Body of pancreas (tissue), 4 donors: ENCODE results near the gene ZKSCAN1. TPM values are rescaled to one million over a fixed set of nuclear protein-coding genes. Genes with fewer than 3 reads are reported as not detected.

Experiments used
- ATAC-seq: fragments of 150-250 bp; one replicate; pipeline ENCODE4 v1.9.1; 2016
- DNase-seq, 4 donors: peaks; one replicate each; pipeline ENCODE4 v3.0.0-alpha.2; 2019
- H3K27ac ChIP-seq, 4 donors: fragments of 200-600 bp; sonication (generic); 1 replicate in 3 of 4; 2 replicates in 1 of 4; pipeline versions ENCODE4 v1.5.1 to v1.6.1; 2016 to 2019; ENCODE audit warnings: mild to moderate bottlenecking in 1 of 4, mixed read lengths in 1 of 4, moderate library complexity in 1 of 4
- H3K27me3 ChIP-seq, 2 donors: fragments of 200-600 bp; sonication (generic); one replicate each; pipeline ENCODE4 v1.6.0; 2016; ENCODE audit warnings: mild to moderate bottlenecking in 1 of 2
- H3K36me3 ChIP-seq, 2 donors: fragments of 200-600 bp; sonication (generic); replicated peaks in 1 of 2; 2 replicates each; pipeline ENCODE4 v1.5.1; 2016; ENCODE audit warnings: low read depth in 2 of 2; ENCODE audit not compliant: insufficient read depth in 1 of 2
- H3K4me1 ChIP-seq: fragments of 200-600 bp; sonication (generic); one replicate; pipeline ENCODE4 v1.6.0; 2016
- H3K4me3 ChIP-seq, 2 donors: fragments of 200-600 bp; sonication (generic); 1 replicate in 1 of 2; 2 replicates in 1 of 2; pipeline ENCODE4 v1.5.1; 2016 to 2019
- H3K9me3 ChIP-seq, 3 donors: fragments of 200-600 bp; sonication (generic); 1 replicate in 2 of 3; 2 replicates in 1 of 3; pipeline ENCODE4 v1.5.1; 2016
- CTCF ChIP-seq, 7 experiments: fragments of 450-650 bp in 4 of 7; fragments of 200-600 bp in 3 of 7; sonication (generic) in 3 of 7; IDR thresholded peaks; one replicate each; pipeline ENCODE4 v1.5.1; 2016 to 2019; ENCODE audit warnings: antibody characterized with exemption in 7 of 7
- POLR2A ChIP-seq, 3 donors: fragments of 450-650 bp; IDR thresholded peaks; one replicate each; pipeline ENCODE4 v1.6.1; 2016; ENCODE audit warnings: antibody characterized with exemption in 3 of 3, mild to moderate bottlenecking in 2 of 3
- WGBS, 2 donors: methylation state at CpG; one replicate each; pipeline ENCODE4 v1.1.5; 2017; 5-methylcytosine and 5-hydroxymethylcytosine counted together
- intact Hi-C: fragments of 100-400 bp; cut with DNase I; formaldehyde crosslinking; loops from one replicate; pipeline ENCODE4 v1.15.1; 2023
- total RNA-seq, 2 donors: library from RNA; depleted of rRNA; stranded (reverse); fragments of >200 nt; gene quantifications; one replicate each; pipeline ENCODE4 v1.1.0, GENCODE V29; 2016

ZKSCAN1 gene
- total RNA-seq, 2 donors from 2014 or later = 31.6 to 40.2 TPM

- H3K36me3 ChIP-seq = peaks cover 33 to 57% of the 10 kb centered on the region in 2 donors
- WGBS, 2 donors = 95 to 96% methylated on average over 10 of the region's 10 CpGs
These were observed 57.1 kb downstream of the ZKSCAN1 start for GRCh38 chr7:100072462-100072861.

GRCh38 chr7:100074841-100075240 lies 59.4 kb downstream of the ZKSCAN1 start:
- Histone ChIP-seq H3K27me3 (no peaks in the 10 kb centered on the region), H3K4me1 (peaks cover 15% of the 10 kb centered on the region), H3K27ac (no peak overlapping the region), H3K36me3 (peaks cover 31 to 57% of the 10 kb centered on the region in 2 donors), H3K4me3 (no peak overlapping the region), H3K9me3 (peaks cover 0 to 21% (median 0%) of the 10 kb centered on the region in 3 donors)
- intact Hi-C loops = loop anchor here (10.0 kb wide), 1 partner anchor 150 kb away; the partner anchor contains the start of gene GJC3
- no peak for ATAC-seq
- WGBS, 2 donors = 94 to 95% methylated on average over 7 of the region's 7 CpGs
- DNase-seq = no peak
- TF ChIP-seq POLR2A (IDR thresholded peaks at IDR 0.05) = no peak
- no peak for TF ChIP-seq CTCF (IDR thresholded peaks at IDR 0.05)

More at GRCh38 chr7:100072462-100072861, 57.1 kb downstream of the ZKSCAN1 start:
- Histone ChIP-seq H3K27ac (no peak overlapping the region), H3K27me3 (no peaks in the 10 kb centered on the region), H3K4me3 (no peak overlapping the region), H3K4me1 (no peaks in the 10 kb centered on the region), H3K9me3 (peaks cover 0 to 21% (median 0%) of the 10 kb centered on the region in 3 donors)
- DNase-seq (no peak), ATAC-seq (no peak)
- TF ChIP-seq POLR2A (IDR thresholded peaks at IDR 0.05) = no peak
- TF ChIP-seq CTCF (IDR thresholded peaks at IDR 0.05) = no peak
- intact Hi-C loops = loop anchor here (10.0 kb wide), 1 partner anchor 148 kb away; the partner anchor contains the start of gene GJC3

GRCh38 chr7:100075418-100075817 lies 60.0 kb downstream of the ZKSCAN1 start:
- intact Hi-C loops = loop anchor here (10.0 kb wide), 1 partner anchor 151 kb away; the partner anchor contains the start of gene GJC3
- Histone ChIP-seq H3K27me3 (no peaks in the 10 kb centered on the region), H3K4me1 (peaks cover 21% of the 10 kb centered on the region), H3K4me3 (no peak overlapping the region), H3K9me3 (peaks cover 0 to 21% (median 0%) of the 10 kb centered on the region in 3 donors), H3K36me3 (peaks cover 26 to 57% of the 10 kb centered on the region in 2 donors), H3K27ac (no peak overlapping the region)
- DNase-seq (no peak), ATAC-seq (no peak)
- no peak for TF ChIP-seq POLR2A (IDR thresholded peaks at IDR 0.05)
- TF ChIP-seq CTCF (IDR thresholded peaks at IDR 0.05) = no peak
- 91 to 94% methylated on average over 6 of the region's 6 CpGs for WGBS, 2 donors

GRCh38 chr7:100077205-100077604 lies 61.8 kb downstream of the ZKSCAN1 start:
- intact Hi-C loops = loop anchor here (10.0 kb wide), 1 partner anchor 152 kb away; the partner anchor contains the start of gene GJC3
- TF ChIP-seq CTCF (IDR thresholded peaks at IDR 0.05) = no peak
- no peak for TF ChIP-seq POLR2A (IDR thresholded peaks at IDR 0.05)
- Histone ChIP-seq H3K4me3 (no peak overlapping the region), H3K27me3 (no peaks in the 10 kb centered on the region), H3K27ac (no peak overlapping the region), H3K4me1 (peaks cover 29% of the 10 kb centered on the region), H3K36me3 (peaks cover 9 to 41% of the 10 kb centered on the region in 2 donors), H3K9me3 (peaks cover 0 to 4% (median 0%) of the 10 kb centered on the region in 3 donors)
- DNase-seq (no peak), ATAC-seq (no peak)
- 91 to 93% methylated on average over 4 of the region's 4 CpGs for WGBS, 2 donors
